Thyroid gland (tissue), 4 donors: Measurements from ENCODE around the gene USP11. TPM values are rescaled to one million over a fixed set of nuclear protein-coding genes. Genes with fewer than 3 reads are reported as not detected.

Experiments
- DNase-seq, 2 donors: peaks; one replicate each; pipeline ENCODE4 v3.0.0-alpha.2; 2019
- H3K27ac ChIP-seq, 3 donors: fragments of 200-600 bp; sonication (generic); 1 replicate in 2 of 3; 2 replicates in 1 of 3; pipeline ENCODE4 v1.5.1; 2016 to 2019; ENCODE audit warnings: mild to moderate bottlenecking in 1 of 3, moderate library complexity in 1 of 3
- H3K27me3 ChIP-seq: fragments of 200-600 bp; sonication (generic); one replicate; pipeline ENCODE4 v1.5.1; 2019
- H3K36me3 ChIP-seq, 2 donors: fragments of 200-600 bp; sonication (generic); one replicate each; pipeline ENCODE4 v1.5.1; 2016 to 2019
- H3K4me1 ChIP-seq, 2 donors: fragments of 200-600 bp; sonication (generic); one replicate each; pipeline ENCODE4 v1.5.1; 2017 to 2019
- H3K4me3 ChIP-seq, 3 donors: fragments of 200-600 bp; sonication (generic); replicated peaks in 1 of 3; 1 replicate in 2 of 3; 2 replicates in 1 of 3; pipeline ENCODE4 v1.5.1; 2016; ENCODE audit warnings: mild to moderate bottlenecking in 1 of 3
- H3K9me3 ChIP-seq: fragments of 200-600 bp; sonication (generic); one replicate; pipeline ENCODE4 v1.5.1; 2017
- POLR2A ChIP-seq, 2 donors: fragments of 450-650 bp; IDR thresholded peaks; one replicate each; pipeline ENCODE4 v1.6.1; 2017; ENCODE audit warnings: antibody characterized with exemption in 2 of 2, mild to moderate bottlenecking in 2 of 2, moderate library complexity in 1 of 2
- WGBS, 2 donors: methylation state at CpG; one replicate each; pipeline ENCODE4 v1.1.5; 2017; 5-methylcytosine and 5-hydroxymethylcytosine counted together
- intact Hi-C: fragments of 100-400 bp; cut with DNase I; formaldehyde crosslinking; loops from one replicate; pipeline ENCODE4 v1.15.1; 2023
- small RNA-seq: library from RNA; depleted of rRNA; stranded (forward); fragments of <200 nt; gene quantifications from one replicate; pipeline ENCODE3, GENCODE V24; 2016
- total RNA-seq, 4 donors: library from RNA; depleted of rRNA; stranded (reverse); fragments of >200 nt; gene quantifications; one replicate each; pipeline ENCODE4 v1.2.3, GENCODE V29; 2016
- TF ChIP-seq, protein P1 (sequence below), 6 experiments: fragments of 200-600 bp in 3 of 6; fragments of 450-650 bp in 3 of 6; sonication (generic) in 3 of 6; IDR thresholded peaks; one replicate each; pipeline ENCODE4 v1.5.1; 2016 to 2019; ENCODE audit warnings: antibody characterized with exemption in 6 of 6, mild to moderate bottlenecking in 2 of 6, inconsistent platforms in 1 of 6, moderate library complexity in 1 of 6

USP11 gene
- total RNA-seq, 4 donors from 2014 or later = 61.9 to 128 (median 86.8) TPM

DNA sequence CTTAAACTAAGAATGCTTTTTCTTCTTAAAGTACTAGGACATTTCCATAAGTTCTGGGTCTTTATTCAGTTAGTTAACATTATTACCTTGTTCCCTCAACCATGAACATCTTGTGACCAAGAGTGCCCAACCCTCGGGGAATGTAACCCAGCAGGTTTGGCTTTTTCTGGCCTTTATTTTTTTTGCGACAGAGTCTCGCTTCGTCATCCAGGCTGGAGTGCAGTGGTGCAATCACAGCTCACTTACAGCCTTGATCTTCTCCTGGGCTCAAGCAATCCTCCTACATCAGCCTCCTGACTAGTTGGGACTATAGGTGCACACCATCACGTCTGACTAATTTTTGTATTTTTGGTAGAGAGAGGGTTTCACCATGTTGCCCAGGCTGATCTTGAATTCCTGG, 65.1 kb downstream of the USP11 start:
- Histone ChIP-seq H3K9me3 (no peaks in the 10 kb centered on the region), H3K4me3 (no peak overlapping the region), H3K36me3 (no peaks in the 10 kb centered on the region), H3K4me1 (peaks cover 13% of the 10 kb centered on the region in 2 donors), H3K27ac (peak overlapping the region; percentile 80 to 94 (median 90)), H3K27me3 (no peaks in the 10 kb centered on the region)
- TF ChIP-seq, protein P1, sequence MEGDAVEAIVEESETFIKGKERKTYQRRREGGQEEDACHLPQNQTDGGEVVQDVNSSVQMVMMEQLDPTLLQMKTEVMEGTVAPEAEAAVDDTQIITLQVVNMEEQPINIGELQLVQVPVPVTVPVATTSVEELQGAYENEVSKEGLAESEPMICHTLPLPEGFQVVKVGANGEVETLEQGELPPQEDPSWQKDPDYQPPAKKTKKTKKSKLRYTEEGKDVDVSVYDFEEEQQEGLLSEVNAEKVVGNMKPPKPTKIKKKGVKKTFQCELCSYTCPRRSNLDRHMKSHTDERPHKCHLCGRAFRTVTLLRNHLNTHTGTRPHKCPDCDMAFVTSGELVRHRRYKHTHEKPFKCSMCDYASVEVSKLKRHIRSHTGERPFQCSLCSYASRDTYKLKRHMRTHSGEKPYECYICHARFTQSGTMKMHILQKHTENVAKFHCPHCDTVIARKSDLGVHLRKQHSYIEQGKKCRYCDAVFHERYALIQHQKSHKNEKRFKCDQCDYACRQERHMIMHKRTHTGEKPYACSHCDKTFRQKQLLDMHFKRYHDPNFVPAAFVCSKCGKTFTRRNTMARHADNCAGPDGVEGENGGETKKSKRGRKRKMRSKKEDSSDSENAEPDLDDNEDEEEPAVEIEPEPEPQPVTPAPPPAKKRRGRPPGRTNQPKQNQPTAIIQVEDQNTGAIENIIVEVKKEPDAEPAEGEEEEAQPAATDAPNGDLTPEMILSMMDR (IDR thresholded peaks at IDR 0.05) = no peak
- peak in 1 of 2 donors; percentile 57 for TF ChIP-seq POLR2A (IDR thresholded peaks at IDR 0.05)
- DNase-seq = peak; percentile 73 to 80
- WGBS, 2 donors = 38 to 43% methylated on average over 5 of the region's 5 CpGs
- intact Hi-C loops = no loop called here

Small RNAs within 50 kb of the gene (small RNA-seq; reads per million reads assigned to genes)
- not detected for gene RN7SL785P

Other genes with a start within 250 kb of the USP11 start
- 10 to 100 TPM; 19.6 to 29.6 (median 22.0) TPM for gene RGN, start 154.6 kb upstream of the USP11 start, total RNA-seq
- gene NDUFB11, start 88.3 kb upstream of the USP11 start, total RNA-seq = 100 to 1,000 TPM in 3 of 4 donors, 10 to 100 TPM in 1; 68.5 to 179 (median 107) TPM
- 10 to 100 TPM; 26.5 to 43.0 (median 35.2) TPM for gene RBM10, start 87.8 kb upstream of the USP11 start, total RNA-seq
- gene UBA1, start 39.2 kb upstream of the USP11 start, total RNA-seq = 100 to 1,000 TPM; 159 to 293 (median 201) TPM
- gene CDK16, start 14.3 kb upstream of the USP11 start, total RNA-seq = 100 to 1,000 TPM in 2 of 4 donors, 10 to 100 TPM in 2; 76.6 to 111 (median 93.7) TPM
- gene ZNF157, start 137.6 kb downstream of the USP11 start, total RNA-seq = 1 to 10 TPM in 3 of 4 donors, under 1 TPM in 1; 0.89 to 2.0 (median 1.2) TPM